Fibroblast of peridontal ligament (primary cell): ENCODE data around the gene TBC1D14.
A peak's percentile ranks its signal among the peaks of the same experiment; 100 is the strongest.
"Not testable (repeated sequence)": the region's sequence is repeated elsewhere in the genome, so short reads cannot be mapped to it uniquely, and the experiment has no call there.

Source experiments
- DNase-seq: peaks from one replicate; pipeline ENCODE4 v3.0.0-alpha.2; 2010; ENCODE audit errors: extremely low read depth

TBC1D14 gene

DNA sequence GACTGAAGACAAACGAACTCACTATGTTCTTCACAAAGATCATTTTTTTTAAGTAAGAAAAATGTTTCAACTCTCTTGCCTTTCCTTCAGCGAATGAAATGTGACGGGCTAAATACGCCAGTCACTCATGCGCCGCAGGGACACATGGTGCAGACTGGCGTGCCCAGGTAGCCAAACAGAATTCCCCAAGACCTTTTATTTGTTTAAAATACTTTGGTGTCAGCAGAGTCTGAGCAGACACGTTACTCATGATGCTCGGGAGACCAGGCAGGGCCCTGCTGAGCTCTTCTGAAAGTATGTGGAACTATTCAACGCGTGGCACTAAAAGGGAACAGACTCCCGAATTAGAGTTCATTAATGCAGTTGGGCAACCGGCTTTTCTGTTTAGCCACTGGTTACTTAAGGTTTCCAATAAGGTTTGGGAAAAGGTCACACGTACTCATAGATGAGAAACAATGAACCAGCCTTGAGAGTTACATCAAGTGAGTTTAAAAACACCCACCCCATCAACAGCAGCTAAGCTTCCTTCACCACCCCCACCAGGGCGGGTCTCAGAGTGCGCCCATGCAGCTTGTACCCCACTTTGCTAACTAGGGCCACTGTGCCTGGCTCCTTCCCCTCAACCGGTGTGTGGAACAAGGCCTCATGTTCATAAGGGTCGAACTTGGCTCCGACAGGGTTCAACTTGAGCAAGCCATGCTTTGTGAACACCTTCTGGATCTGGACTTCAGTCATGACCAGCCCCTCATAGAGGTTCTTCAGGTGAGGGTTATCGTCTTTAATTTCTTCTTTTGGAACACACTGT, 150.9 kb downstream of the TBC1D14 start:
- DNase-seq, result no peak

DNA sequence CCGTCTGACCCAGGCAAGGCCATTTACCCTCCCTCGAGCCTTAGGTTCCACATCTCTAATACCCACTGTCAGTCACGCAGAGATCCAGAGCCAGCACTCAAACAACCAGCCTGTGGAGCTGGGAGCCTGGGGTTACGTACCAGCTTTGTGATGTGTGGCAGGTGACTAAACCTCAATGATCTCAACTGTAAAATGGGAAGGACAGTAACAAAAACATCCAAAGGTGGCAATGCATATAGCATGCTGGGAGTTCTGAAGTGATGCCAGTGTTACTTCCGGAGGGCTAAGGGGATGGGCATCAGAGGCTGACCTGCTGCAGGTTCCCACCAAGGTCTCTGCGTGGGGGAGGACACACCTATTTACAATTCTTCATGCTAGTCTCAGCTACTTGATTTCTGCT, 152.2 kb downstream of the TBC1D14 start:
- no peak for DNase-seq

DNA sequence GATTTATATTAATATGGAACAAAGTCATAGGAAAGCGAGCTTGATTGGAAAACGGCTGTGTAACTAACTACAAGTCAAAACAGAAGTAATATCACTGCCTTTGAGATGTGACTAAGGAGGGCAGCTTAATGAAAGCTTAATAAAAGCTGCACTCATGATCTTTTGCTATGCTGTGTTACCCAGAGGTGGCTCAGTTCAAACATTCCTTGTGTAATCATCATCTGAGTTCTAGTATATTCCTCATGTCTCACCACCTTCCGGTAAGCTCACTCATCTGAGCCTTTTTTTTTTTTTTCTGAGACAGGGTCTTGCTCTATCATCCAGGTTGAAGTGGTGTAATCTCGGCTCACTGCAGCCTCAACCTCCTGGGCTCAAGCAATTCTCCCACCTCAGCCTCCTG, 153.2 kb downstream of the TBC1D14 start:
- DNase-seq, result no peak

DNA sequence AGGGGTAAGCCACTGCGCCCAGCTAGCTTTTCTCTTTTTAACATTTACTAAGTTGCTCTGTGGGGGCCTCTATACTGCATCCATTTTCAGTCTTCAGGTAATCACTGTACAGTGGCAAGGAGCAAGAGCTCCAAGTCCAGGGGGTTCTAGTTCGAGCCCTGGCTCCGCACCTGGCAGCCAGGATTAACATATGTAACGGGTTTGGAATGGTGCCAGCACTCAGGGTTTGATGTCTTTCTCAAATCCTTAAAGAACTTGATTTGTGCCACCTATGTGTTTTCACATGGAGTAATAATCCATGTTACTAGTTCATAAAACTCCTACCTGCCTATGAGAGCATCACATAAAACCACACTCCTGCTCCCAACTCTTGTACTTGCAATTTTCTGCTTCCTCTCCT, 153.7 kb downstream of the TBC1D14 start:
- no peak for DNase-seq

DNA sequence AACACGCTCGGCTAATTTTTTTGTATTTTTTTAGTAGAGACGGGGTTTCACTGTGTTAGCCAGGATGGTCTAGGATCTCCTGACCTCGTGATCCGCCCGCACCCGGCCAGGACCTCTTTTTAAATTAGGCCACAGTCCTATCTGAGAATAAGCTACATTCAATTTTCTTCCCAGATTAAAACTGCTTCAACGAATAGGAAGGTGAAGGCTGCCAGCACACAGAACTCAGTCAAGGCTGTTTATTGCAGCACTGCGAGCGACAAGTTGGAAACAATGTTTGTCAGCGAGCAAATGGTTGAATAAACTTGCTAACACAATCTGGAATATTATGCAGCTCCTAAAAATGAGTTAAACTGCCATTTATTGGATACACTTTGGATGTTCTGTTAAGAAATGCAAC, 156.4 kb downstream of the TBC1D14 start:
- no peak for DNase-seq

DNA sequence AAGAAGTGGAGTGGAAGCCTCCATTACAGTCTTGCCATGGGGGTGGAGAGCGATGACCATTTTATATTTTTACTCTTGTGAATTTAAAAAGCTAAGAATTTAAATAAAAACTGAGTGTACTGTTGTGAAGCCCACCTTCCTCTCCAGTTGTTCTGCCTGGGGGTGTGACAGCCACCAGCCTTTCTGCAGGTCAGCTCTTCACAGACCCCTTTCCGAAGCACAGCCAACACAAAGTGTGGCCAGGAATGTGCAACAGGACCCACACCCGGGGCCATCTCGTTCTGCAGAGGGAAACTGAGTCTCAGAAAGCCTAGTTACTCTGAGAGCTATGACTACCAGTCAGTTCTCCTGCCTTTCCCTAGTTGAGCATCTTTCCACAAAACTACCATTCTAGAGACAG, 156.9 kb downstream of the TBC1D14 start:
- DNase-seq, result no peak

DNA sequence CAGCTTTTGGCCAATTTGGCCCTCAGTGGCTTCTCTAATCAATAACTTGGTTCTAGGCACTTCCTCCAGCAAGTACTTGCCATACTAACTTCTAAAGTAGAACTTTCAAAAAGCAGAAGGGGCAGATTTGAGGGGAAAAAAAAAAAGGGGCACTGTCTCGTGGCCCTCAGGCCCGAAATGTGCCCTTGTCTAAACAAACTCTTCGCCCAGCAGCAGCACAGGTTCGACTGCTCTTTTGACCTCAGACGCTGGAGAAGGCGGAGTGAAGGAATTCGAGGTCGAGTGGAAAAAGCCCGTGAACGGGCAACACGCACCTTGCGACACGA, 157.5 kb downstream of the TBC1D14 start:
- DNase-seq, result no peak

DNA sequence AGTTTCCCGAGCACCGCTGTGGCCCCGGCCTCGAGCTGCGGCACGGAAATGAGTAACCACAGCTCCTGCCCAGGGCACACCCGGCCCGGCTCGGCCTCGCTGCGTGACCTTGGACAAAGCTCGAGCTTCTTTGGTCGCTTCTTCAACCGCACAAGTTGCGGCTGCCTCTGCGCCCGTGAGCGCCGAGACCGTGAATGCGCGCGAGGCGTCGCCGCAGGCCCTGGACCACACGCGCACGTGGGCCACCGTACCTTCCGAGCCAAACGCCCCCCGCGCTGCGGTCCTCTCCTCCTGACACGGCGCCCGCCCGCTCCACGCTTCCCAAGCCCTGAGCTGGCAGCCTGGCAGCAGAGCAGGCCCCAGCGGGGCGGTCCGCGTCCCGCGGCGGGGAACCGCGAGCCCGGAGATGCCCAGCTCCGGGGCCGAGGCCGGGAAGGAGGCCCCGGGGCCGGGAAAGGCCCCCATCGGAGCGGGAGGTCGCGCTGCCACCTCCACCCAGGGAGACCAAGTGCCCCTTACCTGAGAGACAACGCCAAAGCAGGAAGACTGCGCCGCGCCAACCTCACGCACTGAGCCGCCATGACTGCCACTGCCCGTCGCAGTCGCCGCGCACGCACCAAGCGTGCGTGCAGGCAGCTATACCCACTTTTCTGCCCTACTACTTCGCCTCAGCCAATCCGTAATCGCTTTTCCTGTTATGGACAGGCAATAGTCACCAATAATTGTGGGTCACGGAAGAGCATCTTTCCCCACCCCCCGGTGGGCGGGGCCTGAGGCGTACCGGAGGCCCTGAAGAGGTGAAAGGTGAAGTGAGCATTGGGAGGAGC, 158.0 kb downstream of the TBC1D14 start, which contains the start of gene GRPEL1:
TSS of gene GRPEL1 (minus strand) at position 613 of the 827 bp plus-strand sequence. CDS start at position 581, 32 bp downstream.
- DNase-seq, result peak; percentile 98

DNA sequence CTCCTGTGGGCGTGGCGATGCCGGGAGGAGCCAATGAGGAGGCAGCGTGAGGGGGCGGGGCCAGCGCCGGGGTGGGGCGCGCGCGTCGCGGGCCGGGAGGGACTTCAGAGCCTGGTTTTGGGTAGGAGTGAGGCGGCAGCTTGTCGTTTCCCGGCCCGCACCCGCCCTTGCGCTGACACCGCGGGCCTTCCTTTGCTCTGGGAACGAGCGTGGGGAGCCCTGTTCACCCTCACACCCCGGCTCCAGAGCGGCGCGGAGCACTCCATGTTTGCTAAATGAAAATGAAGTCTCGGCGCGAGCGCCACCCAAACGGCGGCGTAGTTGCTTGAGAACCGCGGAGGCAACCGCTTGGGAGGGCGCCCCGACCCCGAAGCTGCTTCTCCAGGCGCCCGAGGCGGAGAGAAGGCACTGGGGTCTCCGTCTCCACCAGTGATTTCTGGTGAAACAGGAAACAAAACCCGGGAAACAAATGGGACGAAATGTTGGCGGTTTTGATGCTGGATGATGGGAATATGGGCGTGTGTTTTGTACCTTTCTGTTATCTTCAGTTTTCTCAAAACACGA, 158.7 kb downstream of the TBC1D14 start:
- no peak for DNase-seq

DNA sequence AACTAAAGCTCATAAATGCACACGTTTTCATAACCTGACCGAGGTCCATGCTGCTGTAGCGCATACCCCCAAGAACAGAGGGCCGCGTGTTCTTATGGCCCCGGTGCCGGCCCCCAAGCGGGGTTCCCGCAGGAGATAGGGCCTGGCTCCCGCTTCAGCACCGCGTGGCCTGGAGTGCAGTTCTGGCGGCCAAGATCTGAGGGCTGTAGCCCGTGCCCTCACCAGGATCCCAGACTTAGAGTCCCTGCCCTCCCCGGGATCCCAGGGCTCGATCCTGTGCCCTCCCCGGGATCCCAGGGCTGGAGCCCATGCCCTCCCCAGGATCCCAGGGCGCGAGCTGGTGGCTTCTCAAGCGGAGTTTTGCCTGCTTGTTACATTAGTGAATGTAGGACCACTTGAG, 159.3 kb downstream of the TBC1D14 start:
- DNase-seq, result no peak

DNA sequence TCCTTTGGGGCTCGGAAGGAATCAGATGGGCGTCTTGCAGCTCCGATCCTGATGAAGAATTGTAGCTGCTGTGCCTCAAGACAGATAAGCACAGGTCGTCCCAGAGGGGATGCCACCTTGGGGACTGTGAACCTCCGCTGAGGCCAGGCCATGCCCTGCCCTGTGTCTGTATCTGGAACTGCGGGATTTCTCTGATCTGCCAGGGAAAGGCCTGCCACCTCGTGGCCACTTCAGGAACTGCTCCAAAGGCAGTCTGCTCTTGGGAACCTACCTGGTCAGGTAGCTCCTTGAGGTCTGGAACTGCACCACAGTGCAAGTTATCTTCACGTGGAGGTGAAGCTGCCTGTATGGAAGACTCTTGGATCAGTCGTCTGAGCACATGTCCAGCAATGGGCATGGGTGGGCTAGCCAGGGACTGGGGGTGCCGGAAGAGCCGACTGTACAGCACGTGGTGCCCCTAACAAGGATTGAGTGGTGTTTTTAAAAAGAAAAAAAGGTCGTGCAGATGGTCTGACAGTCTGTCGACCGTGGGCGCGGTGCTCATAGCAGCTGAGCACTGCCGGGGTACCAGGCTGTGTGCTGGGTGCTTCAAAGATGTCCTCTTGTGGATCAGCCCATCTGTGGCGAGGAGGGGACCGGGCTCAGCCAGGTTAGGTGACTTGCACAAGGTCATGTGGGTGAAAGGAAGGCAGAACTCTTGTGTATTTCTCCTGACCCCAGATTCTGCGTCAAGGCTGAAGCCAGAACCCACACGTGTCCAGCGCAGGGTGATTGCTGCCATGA, 161.3 kb downstream of the TBC1D14 start:
- DNase-seq, result peak; percentile 63

DNA sequence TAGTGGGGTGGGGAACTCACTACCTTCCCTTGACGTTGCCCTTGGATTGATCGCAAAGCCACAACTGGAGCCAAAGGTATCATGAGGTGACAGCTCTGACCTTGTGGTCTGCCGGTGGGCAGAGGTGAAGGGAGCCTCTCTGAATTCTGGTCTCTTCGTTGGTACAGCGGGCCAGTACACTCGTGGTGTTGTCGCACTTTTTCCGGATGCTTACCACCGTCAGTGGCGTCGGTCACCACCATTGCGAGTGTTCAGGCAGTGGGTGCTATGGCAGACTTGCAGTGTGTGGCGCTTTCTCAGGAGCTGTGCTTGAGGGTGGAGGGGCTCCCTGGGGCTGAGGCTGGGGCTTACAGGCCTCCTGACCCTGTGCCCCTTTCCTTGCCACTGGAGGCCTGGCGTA, 163.4 kb downstream of the TBC1D14 start:
- DNase-seq, result no peak

DNA sequence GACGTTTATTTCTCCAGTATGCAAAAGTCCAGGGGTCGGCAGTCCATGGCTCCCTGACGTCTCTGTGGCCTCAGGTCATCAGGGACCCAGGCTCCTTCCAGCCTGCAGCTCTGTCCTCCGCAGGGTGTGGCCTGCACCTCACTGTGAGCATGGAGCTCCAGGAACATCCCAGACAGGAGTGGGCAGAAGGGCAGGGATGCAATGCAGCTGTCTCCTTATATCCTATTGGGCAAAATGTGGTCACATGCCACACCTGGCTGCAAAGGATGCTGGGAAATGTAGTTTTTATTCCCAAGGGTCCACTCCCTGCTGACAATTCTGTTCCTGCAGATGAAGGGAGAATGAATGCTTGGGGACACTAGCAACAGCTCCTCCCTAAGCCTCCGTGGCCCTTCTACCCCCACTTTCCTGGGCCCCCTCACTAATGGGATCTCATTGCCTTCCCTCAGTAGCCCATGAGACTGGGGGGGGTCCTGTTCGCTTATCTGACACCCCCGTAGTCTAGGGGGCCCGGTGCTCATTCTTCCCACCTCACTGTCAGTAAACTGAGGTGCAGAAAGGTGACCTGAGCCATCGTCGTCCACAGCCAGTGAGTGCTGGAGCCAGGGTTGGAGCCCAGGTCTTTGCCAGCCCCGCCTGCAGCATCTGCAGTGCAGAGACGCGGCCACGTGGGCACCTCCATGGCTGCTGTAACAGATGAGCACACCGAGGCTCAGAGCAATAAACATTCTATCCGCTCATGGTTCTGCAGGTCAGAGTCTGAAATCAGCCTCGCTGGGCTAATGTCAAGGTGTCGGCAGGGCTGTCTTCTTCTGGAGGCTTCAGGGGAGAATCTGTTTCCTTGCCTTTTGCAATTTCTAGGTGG, 164.1 kb downstream of the TBC1D14 start:
- no peak for DNase-seq

DNA sequence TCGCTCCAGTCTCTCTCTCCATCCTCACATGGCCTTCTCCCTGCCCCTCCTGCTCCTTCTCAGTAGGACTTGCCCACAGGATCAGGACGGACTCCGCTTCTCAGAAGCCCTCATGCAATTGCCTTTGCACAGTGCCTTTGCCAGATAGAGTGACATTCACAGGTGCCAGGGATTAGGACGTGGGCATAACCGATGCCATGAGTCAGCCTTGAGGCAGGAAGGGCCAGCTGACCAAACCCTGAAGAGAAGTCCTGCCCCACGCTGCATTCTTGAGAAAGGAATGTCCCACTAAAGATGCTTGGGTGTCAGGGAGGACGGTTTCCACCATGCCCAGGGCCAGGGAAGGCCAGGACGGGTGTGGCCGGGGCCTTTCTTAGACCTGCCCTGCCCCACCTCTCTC, 164.8 kb downstream of the TBC1D14 start:
- DNase-seq, result no peak

DNA sequence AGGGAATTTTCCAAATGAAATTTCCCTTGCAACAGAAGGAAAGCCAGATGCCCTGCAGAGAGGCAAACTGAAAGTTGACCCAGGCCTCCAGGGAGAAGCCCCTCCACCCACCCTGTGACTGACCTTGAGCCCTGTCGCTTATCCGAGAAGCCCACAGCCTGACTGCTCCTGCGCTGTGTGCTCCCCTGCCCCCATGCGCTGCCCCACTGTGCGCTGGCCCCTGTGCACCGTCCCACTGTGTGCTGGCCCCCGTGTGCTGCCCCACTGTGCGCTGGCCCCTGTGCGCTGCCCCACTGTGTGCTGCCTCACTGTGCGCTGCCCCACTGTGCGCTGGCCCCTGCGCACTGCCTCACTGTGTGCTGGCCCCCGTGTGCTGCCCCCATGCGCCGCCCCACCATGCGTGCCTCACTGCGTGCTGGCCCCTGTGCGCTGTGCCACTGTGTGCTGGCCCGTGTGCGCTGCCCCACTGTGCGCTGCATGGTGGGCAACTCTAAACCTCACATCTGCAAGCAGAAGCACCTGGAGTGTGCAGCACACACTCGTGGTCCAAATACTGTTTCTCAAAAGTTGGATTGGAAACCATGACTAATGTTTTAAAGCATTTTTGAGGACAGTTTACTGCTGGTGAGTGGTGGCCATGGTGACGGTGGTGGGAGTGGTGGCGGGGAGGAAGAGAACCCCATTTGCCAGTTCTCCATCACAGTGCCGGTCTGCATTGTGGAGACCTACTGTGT, 166.5 kb downstream of the TBC1D14 start:
- DNase-seq, result no peak

DNA sequence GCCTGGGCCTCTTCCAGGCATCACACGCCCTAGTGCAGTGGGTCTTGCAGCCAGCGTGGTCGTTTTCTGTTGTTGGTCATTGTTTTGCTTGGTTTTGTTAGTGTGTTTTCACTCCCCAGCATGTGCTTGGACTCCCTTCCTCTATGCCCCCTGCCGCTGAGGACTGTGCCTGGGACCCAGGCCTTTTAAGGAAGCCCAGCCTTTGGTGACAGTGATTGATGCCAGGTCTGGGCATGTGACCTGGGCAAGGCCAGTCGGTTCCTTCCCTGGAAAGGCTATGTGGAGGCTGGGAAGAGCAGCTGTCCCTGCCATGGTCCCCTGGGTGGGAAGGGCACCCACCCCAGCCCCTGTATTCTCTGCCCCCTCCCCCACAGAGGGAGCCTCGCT, 167.1 kb downstream of the TBC1D14 start:
- DNase-seq, result no peak

DNA sequence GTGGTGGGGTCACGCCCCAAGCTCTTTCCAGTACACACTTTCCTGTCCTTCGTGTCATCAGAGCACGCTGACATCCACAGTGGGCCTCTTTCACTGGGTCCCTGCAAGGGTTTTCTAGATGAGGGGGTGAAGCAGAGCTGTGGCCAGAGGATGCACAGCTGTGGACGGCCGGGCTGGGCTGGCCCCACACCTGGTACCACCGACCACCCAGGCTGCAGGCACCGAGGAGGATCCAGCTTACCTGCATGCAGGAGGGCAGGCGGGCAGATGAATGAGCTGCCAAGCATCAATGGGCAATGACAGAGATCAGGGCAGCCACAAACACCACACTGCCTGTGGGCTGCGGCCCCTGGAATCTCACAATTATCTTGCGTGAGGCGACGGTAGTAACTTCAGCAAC, 167.7 kb downstream of the TBC1D14 start:
- DNase-seq, result no peak

DNA sequence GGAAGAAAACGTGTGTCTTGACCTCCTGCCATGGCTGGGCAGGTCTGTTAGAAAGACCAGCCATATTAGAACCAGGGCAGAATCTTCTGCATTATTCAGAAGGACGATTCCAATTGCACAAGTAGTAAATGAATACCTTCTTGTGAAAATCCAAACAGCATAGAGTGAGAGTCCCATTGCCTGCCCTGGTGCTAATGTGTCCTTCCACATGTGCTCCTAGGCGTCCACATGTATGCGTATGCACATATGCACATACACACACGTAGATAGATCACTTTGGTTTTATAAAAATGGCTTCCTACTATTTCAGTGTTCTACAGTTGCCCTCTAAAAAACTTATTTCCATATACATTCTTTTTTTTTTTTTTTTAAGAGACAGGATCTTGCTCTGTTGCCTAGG, 168.4 kb downstream of the TBC1D14 start:
- no peak for DNase-seq

DNA sequence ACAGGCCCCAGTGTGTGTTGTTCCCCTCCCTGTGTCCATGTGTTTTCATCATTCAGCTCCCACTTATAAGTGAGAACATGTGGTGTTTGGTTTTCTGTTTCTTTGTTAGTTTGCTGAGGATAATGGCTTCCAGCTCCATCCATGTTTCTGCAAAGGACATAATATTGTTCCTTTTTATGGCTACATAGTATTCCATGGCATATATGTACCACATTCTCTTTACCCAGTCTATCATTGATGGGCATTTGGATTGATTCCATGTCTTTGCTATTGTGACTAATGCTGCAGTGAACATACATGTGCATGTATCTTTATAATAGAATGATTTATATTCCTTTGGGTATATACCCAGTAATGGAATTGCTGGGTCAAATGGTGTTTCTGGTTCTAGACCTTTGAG, 169.9 kb downstream of the TBC1D14 start:
- DNase-seq, result not testable (repeated sequence)

DNA sequence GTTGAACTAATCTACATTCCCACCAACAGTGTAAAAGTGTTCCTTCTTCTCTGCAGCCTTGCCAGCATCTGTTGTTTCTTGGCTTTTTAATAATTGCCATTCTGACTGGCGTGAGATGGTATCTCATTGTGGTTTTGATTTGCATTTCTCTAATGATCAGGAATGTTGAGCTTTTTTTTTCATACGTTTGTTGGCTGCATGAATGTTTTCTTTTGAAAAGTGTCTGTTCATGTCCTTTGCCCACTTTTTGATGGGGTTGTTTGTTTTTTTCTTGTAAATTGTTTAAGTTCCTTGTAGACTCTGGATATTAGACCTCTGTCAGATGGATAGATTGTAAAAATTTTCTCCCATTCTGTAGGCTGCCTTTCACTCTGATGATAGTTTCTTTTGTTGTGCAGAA, 170.3 kb downstream of the TBC1D14 start:
- DNase-seq, result not testable (repeated sequence)
